Stimulated activated CD4-positive, alpha-beta T cell treated with anti-CD3 and anti-CD28 coated beads, Interleukin-2, amount 100 ng/mL, for 48 hours (primary cell): ENCODE results near the gene HORMAD2.

Source experiments
- DNase-seq, 2 donors: peaks; one replicate each; pipeline ENCODE4 v3.0.0-alpha.2; 2020

The HORMAD2 gene, protein sequence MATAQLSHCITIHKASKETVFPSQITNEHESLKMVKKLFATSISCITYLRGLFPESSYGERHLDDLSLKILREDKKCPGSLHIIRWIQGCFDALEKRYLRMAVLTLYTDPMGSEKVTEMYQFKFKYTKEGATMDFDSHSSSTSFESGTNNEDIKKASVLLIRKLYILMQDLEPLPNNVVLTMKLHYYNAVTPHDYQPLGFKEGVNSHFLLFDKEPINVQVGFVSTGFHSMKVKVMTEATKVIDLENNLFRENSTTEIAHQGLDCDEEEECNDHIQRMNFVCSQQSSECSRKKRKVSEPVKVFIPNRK

GRCh38 chr22:30079952-30080533 lies at the start of gene HORMAD2:
TSS of gene HORMAD2 (plus strand) at chr22:30080464. CDS start at chr22:30093953, 13,489 bp downstream.
- no peak for DNase-seq

DNA sequence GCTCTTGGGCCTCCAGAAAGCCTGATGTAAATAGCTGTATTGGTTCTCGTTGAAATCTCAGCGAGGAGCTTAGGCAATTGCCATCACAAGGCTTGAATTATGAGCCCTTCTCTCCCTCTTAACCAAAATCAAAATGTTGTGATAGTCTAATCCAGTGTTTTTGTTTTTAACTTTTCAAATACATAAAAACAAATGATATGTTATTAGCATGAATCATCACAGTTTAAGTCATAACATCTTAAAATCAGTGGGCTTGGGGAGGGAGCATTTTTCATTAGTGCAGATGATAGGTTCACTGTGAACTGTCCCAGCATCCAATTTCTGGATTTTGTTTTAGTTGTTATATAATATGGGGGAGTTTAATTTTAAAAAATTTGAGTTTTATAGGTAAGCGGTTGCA lies 48.9 kb upstream of the HORMAD2 start:
- no peak for DNase-seq

- DNase-seq, result no peak
Observed at GRCh38 chr22:30031764-30032455, 48.4 kb upstream of the HORMAD2 start.

GRCh38 chr22:30033137-30033536 lies 47.1 kb upstream of the HORMAD2 start:
- DNase-seq, result no peak

- no peak for DNase-seq
Observed at GRCh38 chr22:30033901-30034300, 46.4 kb upstream of the HORMAD2 start.

DNA sequence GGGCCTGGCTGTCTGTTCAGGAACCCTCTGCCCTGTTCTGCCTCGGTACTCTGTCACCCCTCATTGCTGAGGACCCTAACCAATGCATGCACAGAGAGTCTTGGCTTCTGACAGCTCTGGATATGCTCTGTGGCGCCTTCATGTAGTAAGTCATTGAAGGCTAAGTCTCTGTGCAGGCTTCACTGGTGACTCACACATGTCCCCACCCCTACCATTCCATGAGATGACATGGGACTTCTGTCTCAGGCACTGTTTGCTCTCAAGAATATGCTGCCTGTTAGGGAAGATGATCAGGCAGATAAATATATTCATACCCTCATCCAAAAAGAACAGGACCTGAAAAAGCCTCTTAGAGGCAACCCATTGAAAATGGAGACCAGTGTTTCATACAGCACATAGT lies 43.6 kb upstream of the HORMAD2 start:
- no peak for DNase-seq

DNA sequence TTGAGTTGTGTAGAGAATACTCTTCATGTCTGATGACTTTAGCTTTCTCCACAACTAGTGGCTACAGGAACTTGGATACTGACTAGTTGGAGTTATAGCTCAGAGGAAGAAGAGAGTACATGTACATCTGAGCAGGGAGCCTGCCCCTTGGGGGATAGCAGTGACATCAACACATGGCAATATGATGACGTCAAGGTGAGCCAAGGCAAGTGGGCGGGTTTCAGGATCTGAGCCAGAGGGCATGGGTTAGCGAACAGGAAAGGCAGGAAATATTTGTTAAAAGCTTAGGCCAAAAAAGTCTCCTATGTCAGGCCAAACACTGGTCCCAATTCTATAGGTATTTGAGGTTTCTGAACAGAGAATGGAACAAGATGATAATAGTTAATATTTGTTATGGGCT lies 42.0 kb upstream of the HORMAD2 start:
- DNase-seq, result no peak

- DNase-seq, result no peak
Observed at GRCh38 chr22:30040499-30041260, 39.6 kb upstream of the HORMAD2 start.

DNA sequence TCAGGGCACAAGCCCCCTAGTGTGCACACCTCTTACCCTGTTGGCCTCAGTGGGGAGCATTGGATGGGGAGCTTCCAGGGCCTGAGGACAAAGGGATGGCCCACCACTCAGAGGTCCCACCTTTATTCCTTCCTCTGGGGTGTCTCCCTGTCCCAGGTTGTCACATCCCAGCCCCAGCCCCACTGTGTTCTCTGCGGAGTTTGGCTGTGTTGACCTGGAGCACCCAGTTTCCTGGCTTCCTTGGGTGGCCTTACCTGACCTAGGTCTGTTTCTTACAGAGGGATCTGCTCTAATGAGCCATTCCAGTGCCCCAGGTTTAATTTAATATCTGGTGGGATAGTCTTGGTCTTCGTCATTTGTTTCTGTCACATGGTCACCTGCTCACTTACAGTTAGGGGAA lies 38.8 kb upstream of the HORMAD2 start:
- DNase-seq, result no peak

GRCh38 chr22:30041881-30042280 lies 38.4 kb upstream of the HORMAD2 start:
- DNase-seq, result no peak

- no peak for DNase-seq
Observed at GRCh38 chr22:30043161-30043560, 37.1 kb upstream of the HORMAD2 start.

GRCh38 chr22:30044369-30044768 lies 35.9 kb upstream of the HORMAD2 start:
- DNase-seq, result no peak

DNA sequence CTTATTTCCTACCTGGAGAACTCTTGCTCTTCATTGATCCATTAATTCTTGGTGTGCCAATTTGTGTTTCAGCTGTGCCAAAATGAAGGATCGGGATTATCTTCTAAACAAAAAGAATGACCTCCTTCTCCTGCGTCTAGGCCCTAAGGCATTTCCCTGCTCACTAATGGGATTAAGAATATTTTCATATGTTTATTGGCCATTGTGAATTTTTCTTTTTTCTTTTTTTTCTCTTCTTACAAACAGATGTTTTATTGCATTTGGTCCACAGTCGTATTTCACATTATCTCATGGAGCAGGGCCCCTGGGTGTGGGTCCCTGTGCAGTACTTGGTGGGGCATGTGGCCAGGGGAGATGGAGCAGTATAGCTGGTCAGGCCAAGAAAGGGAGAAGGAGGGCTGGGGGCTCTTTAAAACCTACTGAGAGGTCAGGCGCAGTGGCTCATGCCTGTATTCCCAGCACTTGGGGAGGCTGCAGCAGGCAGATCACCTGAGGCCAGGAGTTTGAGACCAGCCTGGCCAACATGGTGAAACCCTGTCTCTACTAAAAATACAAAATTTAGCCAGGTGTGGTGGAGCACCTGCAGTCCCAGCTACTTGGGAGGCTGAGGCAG lies 35.3 kb upstream of the HORMAD2 start:
- no peak for DNase-seq

DNA sequence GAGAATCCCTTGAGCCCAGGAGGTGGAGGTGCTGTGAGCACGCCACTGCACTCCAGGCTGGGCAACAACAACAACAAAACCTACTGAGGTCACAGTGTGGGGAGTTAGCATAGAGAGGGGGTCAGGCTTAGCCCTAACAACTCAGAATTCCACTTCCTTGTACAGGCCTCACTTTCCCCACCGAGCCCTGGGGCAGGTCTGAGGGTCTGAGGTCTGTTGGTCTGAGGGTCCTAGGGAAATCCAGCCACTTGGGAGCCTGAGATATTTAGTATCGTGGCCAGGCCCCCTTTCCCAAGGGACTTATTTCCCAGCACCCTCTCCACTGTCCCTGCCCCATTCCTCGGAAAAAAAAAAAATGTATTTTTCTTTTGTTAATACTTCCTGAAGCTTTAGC lies 34.8 kb upstream of the HORMAD2 start:
- no peak for DNase-seq

DNA sequence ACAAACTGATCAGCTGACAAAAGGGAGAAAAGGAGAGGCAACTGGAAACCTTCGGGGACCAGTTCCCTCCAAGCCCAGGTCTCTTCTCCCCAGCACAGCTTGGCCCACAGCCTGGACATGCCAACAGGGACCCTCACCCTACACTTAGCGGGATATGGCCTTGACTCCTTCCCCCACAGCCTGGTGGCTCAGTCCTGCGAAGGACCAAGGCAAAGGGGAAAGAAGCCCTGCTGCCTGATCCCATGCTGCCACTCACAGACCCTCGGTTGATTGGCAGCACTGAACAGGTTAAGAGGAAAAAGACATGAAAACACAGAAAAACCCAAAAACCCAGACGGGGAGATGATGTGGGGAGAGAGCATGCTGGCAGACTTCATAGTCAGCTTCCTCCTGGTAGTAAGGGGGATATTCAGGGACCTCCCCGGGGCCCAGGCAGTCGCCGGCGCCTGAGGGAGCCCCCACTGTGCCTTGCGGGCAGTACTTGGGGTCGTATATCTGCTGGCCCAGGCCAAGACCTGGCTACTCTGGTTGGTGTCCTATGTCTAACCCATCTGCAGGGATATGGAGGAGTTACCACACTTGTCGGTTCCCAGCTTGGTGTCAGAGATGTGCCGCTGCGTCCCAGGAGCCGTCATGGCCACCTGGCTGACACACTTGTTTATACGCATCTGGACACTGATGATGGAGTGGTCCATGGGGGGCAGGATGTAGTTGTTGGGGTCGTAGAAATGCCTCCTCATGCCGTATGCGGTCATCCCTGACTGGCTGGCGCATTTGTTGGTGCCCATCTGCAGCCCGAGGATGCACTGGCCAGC lies 34.2 kb upstream of the HORMAD2 start:
- DNase-seq, result no peak

GRCh38 chr22:30046716-30047363 lies 33.4 kb upstream of the HORMAD2 start:
- DNase-seq, result no peak

DNA sequence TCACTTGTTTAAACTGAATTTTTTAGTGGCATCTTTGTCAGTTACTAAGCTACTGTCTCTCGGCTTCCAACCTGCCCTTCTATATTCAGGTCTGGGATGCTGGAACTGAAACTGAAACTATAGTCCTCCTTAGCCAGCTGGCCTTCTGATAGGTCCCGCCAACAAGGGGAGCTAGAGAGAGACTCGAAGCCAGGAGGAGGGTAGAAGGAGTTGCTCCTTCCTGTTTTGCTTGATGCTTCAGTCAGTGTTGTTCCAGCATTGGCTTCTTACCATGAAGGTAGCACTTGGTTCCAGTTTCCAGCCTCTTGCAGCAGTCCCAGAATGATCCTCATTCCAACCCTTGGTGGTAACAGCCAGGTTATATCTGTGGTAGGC lies 32.9 kb upstream of the HORMAD2 start:
- DNase-seq, result no peak

DNA sequence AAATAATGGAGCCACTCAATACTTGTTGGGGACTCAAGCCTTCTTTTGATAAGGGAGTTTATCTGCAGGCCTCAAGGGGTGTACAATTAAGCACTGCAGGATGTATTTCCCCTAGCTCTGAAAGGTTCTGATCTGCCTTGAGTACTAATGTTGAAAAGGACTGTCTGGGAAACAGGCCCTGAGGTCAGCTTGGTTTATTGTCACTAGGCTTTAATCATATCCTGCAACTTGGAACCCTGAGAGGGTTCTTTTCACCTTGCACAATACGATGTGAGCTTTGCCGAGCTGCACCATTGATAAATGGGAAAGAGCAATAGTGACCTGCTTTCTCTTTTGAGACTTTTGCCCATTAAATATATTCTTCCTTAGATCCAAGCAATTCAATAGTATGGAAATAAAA lies 31.6 kb upstream of the HORMAD2 start:
- DNase-seq, result no peak

DNA sequence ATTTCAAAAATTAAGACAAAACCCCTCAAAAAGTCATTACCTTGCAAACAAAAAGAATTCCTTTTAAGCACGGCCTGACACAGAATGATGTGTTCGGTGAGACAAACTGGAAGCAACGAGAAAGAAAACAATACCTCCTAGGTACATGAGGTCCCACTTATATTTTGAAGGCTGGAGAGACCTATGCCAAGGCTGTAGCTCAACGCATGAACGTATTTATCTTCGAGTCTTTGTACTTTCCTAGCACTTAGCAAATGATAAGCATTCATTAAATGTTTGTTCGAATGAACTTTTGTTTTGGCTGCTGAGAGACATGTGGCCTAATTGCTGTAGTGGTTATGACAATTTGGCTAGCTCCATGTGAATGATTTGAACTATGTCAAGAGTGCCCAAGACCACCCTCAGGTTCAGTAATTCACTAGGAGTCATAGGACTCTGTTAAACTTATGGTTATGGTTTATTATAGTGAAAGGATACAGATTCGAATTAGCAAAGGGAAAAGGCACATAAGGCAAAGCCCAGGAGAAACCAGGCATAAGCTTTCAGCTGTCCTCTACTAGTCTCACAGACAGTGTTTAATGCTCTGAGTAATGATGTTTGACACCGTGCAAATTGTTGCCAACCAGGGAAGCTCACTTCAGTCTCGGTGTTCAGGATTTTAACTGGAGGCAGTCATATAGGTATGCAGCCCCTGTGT lies 26.0 kb upstream of the HORMAD2 start:
- no peak for DNase-seq

GRCh38 chr22:30054764-30055069 lies 25.5 kb upstream of the HORMAD2 start:
- DNase-seq, result no peak

GRCh38 chr22:30056015-30056414 lies 24.2 kb upstream of the HORMAD2 start:
- DNase-seq, result no peak
